ENCODE data around the gene HIF3A. TPM values are rescaled to one million over a fixed set of nuclear protein-coding genes. Genes with fewer than 3 reads are reported as not detected.
"Not testable (repeated sequence)": the region's sequence is repeated elsewhere in the genome, so short reads cannot be mapped to it uniquely, and the experiment has no call there.

HIF3A gene
- total RNA-seq (2014; rRNA removed; shearing (Covaris generic)) = 2.0 and 4.8 TPM in 2 replicates

DNA sequence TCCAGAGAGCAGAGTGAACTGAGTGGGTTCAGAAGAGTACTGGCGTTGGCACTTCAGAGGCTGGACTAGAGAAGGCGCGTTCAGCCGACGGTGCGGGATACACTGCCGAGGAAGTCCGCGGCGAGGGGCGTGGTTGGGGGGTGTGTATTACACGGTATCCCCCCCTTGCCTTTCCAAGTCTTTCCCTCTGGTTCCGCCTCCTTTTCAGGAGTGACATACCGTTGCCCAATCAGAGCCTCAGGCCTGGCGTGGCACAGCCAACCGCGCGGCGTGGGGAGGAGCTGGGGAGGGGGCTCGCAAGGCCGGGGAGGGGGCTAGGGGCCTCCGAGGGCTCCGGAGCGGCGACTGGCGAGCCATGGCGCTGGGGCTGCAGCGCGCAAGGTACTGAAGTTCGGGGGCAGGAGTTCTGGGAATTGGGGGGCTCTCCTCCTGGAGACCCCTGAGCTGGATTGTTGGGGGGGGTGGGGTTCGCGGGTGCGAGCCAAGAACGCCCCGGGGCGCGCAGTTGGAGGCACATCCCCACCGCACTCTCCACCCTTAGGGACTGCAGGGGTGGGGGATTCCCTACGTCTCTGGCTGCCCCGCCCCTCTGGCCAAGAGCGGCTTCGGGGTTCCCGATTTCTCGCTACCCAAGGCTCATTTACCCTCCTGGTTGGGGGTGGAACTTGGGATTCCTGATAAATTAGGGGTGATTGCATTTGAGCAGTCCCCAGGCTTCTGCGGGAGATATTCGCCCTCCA lies at the start of gene HIF3A:
Gene HIF3A, plus strand, starts transcription at position 321 of the 740 bp plus-strand sequence. Its CDS starts 35 bp downstream, at position 356.
- no peak for DNase-seq
- no peak within 1 kb of the TSS for H3K4me3 ChIP-seq
- peaks cover 30% of the 10 kb centered on the region for H3K4me1 ChIP-seq
- H3K27me3 ChIP-seq = no peaks in the 10 kb centered on the region
- H3K9me3 ChIP-seq (replicated peaks) = no peaks in the 10 kb centered on the region; the same call in 1 of the 2 replicates
- no peak within 1 kb of the TSS for H3K27ac ChIP-seq
- no peaks in the 10 kb centered on the region for H3K36me3 ChIP-seq

DNA sequence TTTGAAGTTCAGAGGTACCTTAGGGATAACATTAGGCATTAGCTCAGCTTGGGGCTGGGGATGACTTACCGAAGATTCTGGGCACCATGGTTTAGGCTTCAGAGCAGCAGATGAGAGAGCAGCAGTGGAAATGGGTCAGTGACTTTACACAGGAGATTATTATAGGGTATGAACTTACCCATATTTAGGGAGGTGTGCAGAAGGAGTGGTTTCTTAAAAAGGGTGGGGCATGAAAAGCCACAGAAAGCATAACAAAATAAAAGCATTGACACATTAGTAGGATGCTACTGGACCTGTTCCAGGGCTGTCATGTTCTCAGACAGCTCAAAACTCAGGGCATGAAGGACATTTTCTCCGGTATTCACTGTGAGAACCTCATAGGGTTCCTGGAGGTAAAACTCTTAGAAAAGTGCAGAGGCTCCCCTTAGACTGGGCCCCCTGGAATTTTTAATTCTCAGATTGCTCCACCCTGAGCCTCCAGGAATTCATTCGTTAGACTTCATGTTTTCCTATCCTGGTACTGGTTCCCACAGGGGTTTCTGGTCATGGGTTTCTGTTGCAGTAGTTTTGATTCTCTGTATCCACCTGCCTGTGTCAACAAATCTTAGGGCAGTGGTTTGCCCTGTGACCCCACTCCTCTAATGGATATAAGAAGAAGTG lies 46.6 kb upstream of the HIF3A start:
- Histone ChIP-seq H3K4me3 (no peak overlapping the region), H3K36me3 (no peaks in the 10 kb centered on the region), H3K9me3 (replicated peaks) (no peaks in the 10 kb centered on the region), H3K27ac (no peak overlapping the region), H3K4me1 (no peaks in the 10 kb centered on the region), H3K27me3 (peaks cover 13% of the 10 kb centered on the region; the same call in 1 of the 2 replicates)
- no peak for DNase-seq

DNA sequence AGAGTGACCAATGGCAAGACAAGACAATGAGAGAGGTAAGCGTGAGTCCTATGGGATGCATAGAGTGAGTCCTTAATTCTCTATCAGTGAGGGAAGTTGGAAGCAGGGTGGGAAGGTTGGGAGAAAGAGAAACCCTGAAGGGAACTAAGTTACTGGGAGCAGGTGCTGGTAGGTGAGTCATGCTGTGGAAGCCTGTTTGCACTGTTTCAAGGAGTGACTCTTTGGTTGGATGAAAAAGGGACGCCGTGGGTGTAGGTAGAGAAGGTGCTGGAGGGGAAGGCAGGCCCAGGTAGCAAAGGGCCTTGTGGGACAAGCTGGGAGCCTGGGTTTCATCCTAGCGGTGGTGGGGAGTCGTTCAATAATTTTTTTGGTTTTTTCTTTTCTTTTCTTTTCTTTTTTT lies 45.4 kb upstream of the HIF3A start:
- H3K4me3 ChIP-seq = no peak overlapping the region
- peaks cover 7% of the 10 kb centered on the region; the same call in 1 of the 2 replicates for H3K27me3 ChIP-seq

DNA sequence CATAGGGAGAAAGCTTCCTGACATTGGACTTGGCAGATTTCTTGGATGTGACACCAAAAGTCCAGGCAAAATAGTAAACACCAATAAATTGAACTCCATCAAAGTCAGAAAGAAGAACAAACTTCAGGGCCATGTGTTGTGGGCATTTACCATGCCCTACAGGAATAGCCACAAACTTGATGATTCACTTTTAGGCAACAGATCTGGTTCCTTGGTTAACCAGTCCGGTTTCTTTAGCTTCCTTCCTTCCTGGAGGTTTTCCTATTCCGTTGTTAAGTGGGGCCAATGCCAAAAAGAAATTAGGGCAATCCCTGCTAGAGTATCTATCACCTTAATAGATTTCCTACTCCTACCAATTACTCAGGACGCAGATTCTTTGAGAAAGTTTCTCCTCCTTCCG lies 42.1 kb upstream of the HIF3A start:
- peaks cover 4% of the 10 kb centered on the region; the same call in 1 of the 2 replicates for H3K4me1 ChIP-seq
- no peak overlapping the region for H3K4me3 ChIP-seq
- no peaks in the 10 kb centered on the region for H3K9me3 ChIP-seq (replicated peaks)
- no peaks in the 10 kb centered on the region; the same call in 1 of the 2 replicates for H3K27me3 ChIP-seq
- no peak for DNase-seq
- no peak overlapping the region for H3K27ac ChIP-seq
- H3K36me3 ChIP-seq = no peaks in the 10 kb centered on the region

More for the DNA sequence above, 45.4 kb upstream of the HIF3A start:
- Histone ChIP-seq H3K9me3 (replicated peaks) (no peaks in the 10 kb centered on the region), H3K4me1 (no peaks in the 10 kb centered on the region), H3K36me3 (no peaks in the 10 kb centered on the region), H3K27ac (no peak overlapping the region)
- DNase-seq = no peak

DNA sequence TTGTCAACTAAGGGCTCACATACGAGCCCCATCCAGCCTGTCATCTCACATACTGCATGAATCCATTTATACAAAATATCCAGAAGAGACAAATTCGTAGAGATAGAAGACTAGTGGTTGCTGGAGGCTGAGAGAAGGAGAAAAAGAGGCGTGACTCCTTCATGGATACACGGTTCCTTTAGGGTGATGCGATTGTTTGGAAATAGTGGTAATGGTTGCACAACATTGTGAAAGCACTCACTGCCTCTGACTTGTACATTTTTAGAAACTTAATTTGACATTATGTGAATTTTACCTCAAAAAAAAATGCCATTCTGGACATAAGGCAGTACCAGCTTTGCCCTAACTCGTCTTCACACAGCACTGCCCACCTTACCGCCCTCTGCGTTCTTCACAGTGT lies 40.0 kb upstream of the HIF3A start:
- Histone ChIP-seq H3K27me3 (no peaks in the 10 kb centered on the region; the same call in 1 of the 2 replicates), H3K9me3 (replicated peaks) (no peaks in the 10 kb centered on the region), H3K4me1 (peaks cover 4% of the 10 kb centered on the region; the same call in 1 of the 2 replicates), H3K36me3 (no peaks in the 10 kb centered on the region), H3K4me3 (no peak overlapping the region), H3K27ac (no peak overlapping the region)
- DNase-seq = no peak

DNA sequence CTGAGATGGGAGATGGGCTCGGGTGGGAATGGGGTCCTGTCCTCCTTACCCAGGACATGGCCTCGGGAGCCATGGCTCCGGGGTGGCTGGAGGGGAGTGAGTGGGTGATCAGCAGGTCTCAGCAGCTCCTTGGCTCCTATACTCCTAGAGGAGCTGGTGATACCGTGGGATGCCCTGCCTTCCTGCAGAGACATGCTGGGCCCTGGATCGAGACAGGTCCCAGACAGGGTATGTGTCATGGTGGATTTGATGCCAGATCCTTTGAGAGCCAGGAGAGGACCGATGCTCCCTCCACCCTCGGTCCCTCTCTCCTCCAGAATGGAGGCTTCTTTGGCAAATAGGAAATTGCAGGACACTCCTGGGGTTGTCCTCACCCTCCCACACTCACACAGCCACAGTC lies 35.3 kb upstream of the HIF3A start:
- not testable (repeated sequence) for H3K36me3 ChIP-seq; H3K27me3 ChIP-seq; H3K9me3 ChIP-seq (replicated peaks); H3K27ac ChIP-seq; H3K4me3 ChIP-seq; DNase-seq
- peaks cover 20% of the 10 kb centered on the region for H3K4me1 ChIP-seq

DNA sequence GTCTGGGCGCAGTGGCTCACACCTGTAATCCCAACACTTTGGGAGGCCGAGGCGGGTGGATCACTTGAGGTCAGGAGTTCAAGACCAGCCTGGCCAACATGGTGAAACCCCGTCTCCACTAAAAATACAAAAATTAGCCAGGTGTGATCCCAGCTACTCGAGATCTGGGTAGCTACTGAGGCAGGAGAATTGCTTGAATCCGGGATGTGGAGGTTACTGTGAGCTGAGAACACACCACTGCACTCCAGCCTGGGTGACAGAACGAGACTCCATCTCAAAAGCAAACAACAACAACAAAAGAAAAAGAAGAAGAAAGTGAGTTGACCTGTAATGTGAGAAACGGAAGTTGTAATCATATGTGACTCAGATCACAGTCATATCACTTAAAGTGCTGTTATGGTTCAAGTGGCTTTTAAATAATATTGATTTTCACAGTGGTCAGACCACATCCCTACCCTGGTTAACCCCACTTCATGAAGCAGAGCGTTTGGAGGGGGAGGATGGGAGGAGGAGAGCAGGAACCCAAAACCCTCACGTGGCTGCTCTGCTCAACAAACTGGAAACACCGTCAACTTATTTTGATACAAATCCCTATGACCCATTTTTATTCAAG lies 34.1 kb upstream of the HIF3A start:
- H3K27me3 ChIP-seq; H3K36me3 ChIP-seq; H3K9me3 ChIP-seq (replicated peaks); H3K4me3 ChIP-seq: not testable (repeated sequence)
- peaks cover 20% of the 10 kb centered on the region for H3K4me1 ChIP-seq
- peak; percentile 50 to 71 for DNase-seq
- H3K27ac ChIP-seq = peak overlapping the region; percentile 21; the same call in 1 of the 2 replicates

DNA sequence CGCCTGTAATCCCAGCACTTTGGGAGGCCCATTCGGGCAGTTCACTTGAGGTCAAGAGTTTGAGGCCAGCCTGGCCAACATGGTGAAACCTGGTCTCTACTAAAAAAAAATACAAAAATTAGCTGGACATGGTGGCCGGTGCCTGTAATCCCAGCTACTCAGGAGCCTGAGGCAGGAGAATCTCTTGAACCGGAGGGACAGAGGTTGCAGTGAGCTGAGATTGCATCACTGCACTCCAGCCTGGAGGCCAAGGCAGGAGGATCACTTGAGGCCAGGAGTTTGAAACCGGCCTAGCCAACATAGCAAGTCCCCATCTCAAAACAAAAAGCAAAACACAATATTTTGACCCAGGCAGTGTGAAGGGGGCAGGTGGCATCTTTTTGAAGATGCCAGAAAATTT lies 32.0 kb upstream of the HIF3A start:
- not testable (repeated sequence) for H3K27me3 ChIP-seq; DNase-seq; H3K4me3 ChIP-seq; H3K27ac ChIP-seq; H3K36me3 ChIP-seq; H3K9me3 ChIP-seq (replicated peaks)
- H3K4me1 ChIP-seq = peaks cover 16% of the 10 kb centered on the region

DNA sequence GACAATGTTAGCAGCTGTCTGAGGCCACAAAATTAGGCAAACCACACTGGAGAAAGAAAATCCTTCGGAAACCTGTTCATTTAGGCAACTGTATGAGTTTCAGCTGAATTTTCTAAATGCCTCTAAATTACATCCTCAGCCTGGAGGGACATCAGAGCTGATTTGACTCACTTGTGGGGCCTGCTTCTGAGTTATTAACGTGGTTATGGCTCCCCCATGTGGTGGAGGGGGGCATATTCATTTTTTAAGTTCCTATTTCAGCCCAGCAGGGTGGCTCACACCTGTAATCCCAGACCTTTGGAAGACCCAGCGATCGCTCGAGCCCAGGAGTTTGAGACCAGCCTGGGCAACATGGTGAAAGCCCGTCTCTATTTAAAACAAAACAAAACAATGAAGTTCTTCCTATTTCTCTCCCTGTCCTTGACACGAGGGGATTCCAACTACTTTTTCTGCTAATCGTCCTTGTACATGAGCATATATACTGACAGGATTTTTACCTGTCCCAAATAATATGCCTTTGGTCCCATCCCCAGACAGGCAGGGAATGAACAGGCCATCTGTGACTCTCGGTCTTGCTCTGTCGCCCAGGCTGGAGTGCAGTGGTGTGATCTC lies 31.5 kb upstream of the HIF3A start:
- H3K4me3 ChIP-seq = no peak overlapping the region
- H3K9me3 ChIP-seq (replicated peaks) = no peaks in the 10 kb centered on the region
- H3K27me3 ChIP-seq = no peaks in the 10 kb centered on the region; the same call in 1 of the 2 replicates
- H3K27ac ChIP-seq = no peak overlapping the region
- peaks cover 16% of the 10 kb centered on the region for H3K4me1 ChIP-seq
- H3K36me3 ChIP-seq = no peaks in the 10 kb centered on the region
- peak; percentile 46 to 85 for DNase-seq

DNA sequence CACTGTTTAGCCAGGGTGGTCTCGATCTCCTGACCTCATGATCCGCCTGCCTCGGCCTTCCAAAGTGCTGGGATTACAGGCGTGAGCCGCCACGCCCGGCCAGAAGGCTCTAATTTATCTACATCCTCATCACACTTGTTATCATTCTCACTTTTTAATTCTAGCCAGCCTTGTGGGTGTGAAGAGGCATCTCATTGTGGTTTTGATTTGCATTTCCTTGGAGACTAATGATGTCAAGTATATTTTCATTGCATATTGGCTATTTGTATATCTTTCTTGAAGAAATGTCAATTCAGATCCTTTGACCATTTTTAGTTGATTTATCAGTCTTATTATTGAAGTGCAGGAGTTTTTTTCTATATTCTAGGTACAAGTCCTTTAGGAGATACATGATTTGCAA lies 27.7 kb upstream of the HIF3A start:
- Histone ChIP-seq H3K27me3 (no peaks in the 10 kb centered on the region; the same call in 1 of the 2 replicates), H3K36me3 (no peaks in the 10 kb centered on the region), H3K4me1 (no peaks in the 10 kb centered on the region), H3K27ac (no peak overlapping the region), H3K9me3 (replicated peaks) (no peaks in the 10 kb centered on the region), H3K4me3 (no peak overlapping the region)
- no peak for DNase-seq

DNA sequence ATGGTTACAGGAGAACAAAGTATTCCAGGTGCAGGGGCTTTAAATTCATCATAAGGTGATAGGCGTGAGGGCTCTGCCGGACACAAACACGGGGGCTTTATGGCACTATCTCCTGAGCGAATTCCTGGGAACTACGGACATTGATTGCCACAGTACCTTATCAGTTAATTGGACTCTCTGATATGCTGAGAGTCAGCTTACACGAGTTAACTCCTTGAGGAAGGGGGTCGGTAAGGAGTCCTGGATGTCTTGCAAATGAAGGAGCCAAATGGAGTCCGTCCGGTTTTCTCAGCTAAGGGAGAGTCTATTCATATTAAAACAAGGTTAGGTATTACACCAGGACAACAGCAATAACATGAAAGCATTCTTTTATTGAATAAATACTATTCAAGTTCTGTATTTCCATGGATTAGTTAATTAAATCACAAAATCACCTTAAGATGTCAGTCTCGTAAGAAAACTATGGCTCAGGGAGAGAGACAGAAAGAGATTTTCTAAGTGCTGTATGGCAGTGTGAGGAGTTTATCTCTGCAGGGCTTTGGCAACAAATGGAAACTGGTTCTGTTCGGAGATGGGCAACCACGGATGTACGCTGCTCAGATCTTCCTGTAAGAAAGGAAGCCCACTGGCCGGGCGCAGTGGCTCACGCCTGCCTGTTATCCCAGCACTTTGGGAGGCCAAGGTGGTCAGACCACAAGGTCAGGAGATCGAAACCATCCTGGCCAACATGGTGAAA lies 26.2 kb upstream of the HIF3A start:
- Histone ChIP-seq H3K36me3 (no peaks in the 10 kb centered on the region), H3K27ac (no peak overlapping the region), H3K4me3 (no peak overlapping the region), H3K9me3 (replicated peaks) (no peaks in the 10 kb centered on the region), H3K4me1 (no peaks in the 10 kb centered on the region), H3K27me3 (no peaks in the 10 kb centered on the region; the same call in 1 of the 2 replicates)
- DNase-seq = no peak

DNA sequence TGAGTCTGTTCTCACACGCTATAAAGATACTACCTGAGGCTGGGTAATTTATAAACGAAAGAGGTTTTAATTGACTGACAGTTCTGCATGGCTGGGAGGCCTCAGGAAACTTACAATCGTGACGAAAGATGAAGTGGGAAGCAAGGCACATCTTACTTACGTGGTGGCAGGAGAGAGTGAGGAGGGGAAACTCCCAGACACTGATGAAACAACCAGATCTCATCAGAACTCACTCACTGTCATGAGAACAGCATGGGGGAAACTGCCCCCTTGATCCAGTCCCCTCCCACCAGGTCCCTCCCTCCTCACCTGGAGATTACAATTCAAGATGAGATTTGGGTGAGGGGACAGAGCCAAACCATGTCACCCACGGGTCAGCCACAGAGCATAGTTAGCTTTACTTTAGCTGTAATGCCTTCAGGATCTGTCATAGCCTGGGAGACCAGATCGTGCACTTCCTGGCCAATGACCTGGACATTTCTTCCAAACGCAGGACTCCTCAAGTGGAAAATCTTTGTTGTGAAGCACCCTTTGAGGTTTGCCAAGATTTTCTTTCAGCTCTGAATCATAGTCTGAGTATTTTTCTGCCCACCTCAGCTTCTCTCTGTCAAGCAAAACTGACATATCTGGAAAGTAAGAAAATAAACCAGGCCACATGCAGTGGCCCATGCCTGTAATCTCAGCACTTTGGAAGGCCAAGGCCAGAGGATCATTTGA lies 25.2 kb upstream of the HIF3A start:
- no peaks in the 10 kb centered on the region for H3K4me1 ChIP-seq
- H3K4me3 ChIP-seq = no peak overlapping the region
- H3K36me3 ChIP-seq = no peaks in the 10 kb centered on the region
- DNase-seq = no peak
- no peak overlapping the region for H3K27ac ChIP-seq
- H3K9me3 ChIP-seq (replicated peaks) = no peaks in the 10 kb centered on the region
- no peaks in the 10 kb centered on the region; the same call in 1 of the 2 replicates for H3K27me3 ChIP-seq

DNA sequence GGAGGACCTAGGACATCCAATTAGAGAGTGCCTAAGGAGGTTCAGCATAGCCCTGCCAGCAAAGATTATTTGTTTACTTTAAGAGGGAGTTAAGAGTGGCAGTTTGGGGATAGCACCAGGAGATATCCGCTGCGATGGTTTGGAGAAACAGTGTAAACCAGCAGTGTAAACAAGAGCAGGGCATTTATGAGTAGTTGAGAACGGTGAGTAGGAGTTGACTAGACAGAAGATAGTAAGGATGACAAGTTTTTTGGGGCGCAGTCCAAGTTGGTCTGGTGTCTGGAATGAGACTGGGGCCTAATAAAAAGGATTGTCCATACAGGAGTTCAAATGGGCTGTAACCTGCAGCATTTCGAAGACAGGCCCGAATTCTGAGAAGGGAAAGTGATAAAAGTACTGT lies 22.9 kb upstream of the HIF3A start:
- not testable (repeated sequence) for H3K27me3 ChIP-seq; H3K36me3 ChIP-seq; H3K4me1 ChIP-seq; DNase-seq; H3K4me3 ChIP-seq; H3K9me3 ChIP-seq (replicated peaks); H3K27ac ChIP-seq

DNA sequence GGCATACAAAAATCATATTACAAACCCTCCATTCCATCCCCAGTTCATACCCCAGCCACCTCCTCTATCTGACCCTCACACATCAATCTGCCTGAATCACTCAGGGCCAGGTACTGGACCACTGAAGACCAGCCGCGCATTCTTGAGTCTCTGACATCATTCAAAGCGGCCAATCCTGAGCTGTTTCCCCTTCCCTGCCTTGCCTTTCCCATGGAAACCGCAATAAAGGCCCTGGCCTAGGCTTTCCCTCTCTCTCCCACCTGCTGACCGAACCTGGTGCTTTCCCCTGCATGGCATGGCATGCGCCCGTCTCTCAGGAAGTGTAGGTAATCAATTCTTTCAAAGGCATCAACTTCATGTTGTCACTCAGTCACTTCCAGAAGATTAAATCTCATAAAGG lies 17.7 kb upstream of the HIF3A start:
- no peak for DNase-seq
- Histone ChIP-seq H3K27ac (no peak overlapping the region), H3K4me3 (no peak overlapping the region), H3K36me3 (no peaks in the 10 kb centered on the region), H3K27me3 (no peaks in the 10 kb centered on the region), H3K9me3 (replicated peaks) (no peaks in the 10 kb centered on the region), H3K4me1 (no peaks in the 10 kb centered on the region)

All from SJCRH30 (cell line).